ENCODE results near the gene PTDSS2. TPM values are rescaled to one million over a fixed set of nuclear protein-coding genes. Genes with fewer than 3 reads are reported as not detected.

Gene PTDSS2
- total and polyA plus RNA-seq, 2 of the 13 experiments (the other 11 are each of a cell fraction or from before 2014, with no cell fraction given), result 21.7 to 26.4 TPM

- no TSS peak for BruUV-seq (replicated peaks)
- DNase-seq (ENCODE audit: low spot score) (peak; percentile 85), ATAC-seq (peak; percentile 58), FAIRE-seq (peak; percentile 69)
- H3K27ac ChIP-seq (ENCODE audit: extremely low read length, insufficient read depth, low read length), result peak overlapping the region; percentile 73
- WGBS (ENCODE audit: low lambda C conversion rate), result 9% methylated on average over 22 of the region's 55 CpGs
- CTCF ChIA-PET (ENCODE audit: low intra/inter-chr PET ratio, low total read pairs), result interaction anchor here (0.9 to 4.4 kb wide), 3 partner anchors 8 to 70 kb away, joined by 3 to 20 read pairs (median 3); no protein-coding TSS in a partner anchor
- H4K20me1 ChIP-seq (ENCODE audit: insufficient read depth, low read length), result no peaks in the 10 kb centered on the region
- H3K79me2 ChIP-seq (ENCODE audit: insufficient read depth, low read length), result peaks cover 22% of the 10 kb centered on the region
- no peaks in the 10 kb centered on the region for H3K9me3 ChIP-seq (ENCODE audit: low read length)
- in situ Hi-C loops (cut with HindIII; ENCODE audit: extremely low pct_ligation_motif_present, low pct_unique_long_range_greater_than_20kb) (no loop called here), intact Hi-C loops (cut with micrococcal nuclease; ENCODE audit: unreplicated experiment) (loop anchor here (5.0 kb wide), 1 partner anchor 41 kb away; no protein-coding TSS in a partner anchor)
- peaks cover 69% of the 10 kb centered on the region for H3K4me1 ChIP-seq (ENCODE audit: insufficient read depth, low read length)
- no peak overlapping the region for H2AFZ ChIP-seq (ENCODE audit: low read length)
- peak overlapping the region; percentile 87 for H3K4me2 ChIP-seq (ENCODE audit: low read depth, low read length)
- peaks cover 4 to 11% of the 10 kb centered on the region in 2 experiments for H3K36me3 ChIP-seq (replicated peaks in 1 of 2; ENCODE audit: control insufficient read depth in 1 of 2, insufficient read depth in 2 of 2, low read length in 2 of 2)
- peak overlapping the region; percentile 70 for H3K9ac ChIP-seq (ENCODE audit: insufficient read depth, low read depth, low read length)
- POLR2A ChIA-PET, result interaction anchor here (0.6 to 3.9 kb wide), 15 partner anchors 8 to 257 kb away, joined by 3 to 31 read pairs (median 5); partner anchors contain the start of genes BET1L, PKP3, RIC8A and RNH1
- no peaks in the 10 kb centered on the region; a peak in 1 of 5 replicates for H3K27me3 ChIP-seq (ENCODE audit: control insufficient read depth in 1 of 2, insufficient read depth in 2 of 2, low read length in 2 of 2)
- H3K4me3 ChIP-seq (replicated peaks in 1 of 3; ENCODE audit: insufficient read depth in 1 of 3, low read depth in 2 of 3, low read length in 3 of 3), result peak overlapping the region; percentile 53 to 89 (median 56)
- TF ChIP-seq SOX13 (IDR thresholded peaks at IDR 0.05) (no peak), SOX13 (CRISPR knock-in tag; conservative IDR thresholded peaks at IDR 0.05 in 1 of 2, IDR thresholded peaks at IDR 0.05 in 1 of 2) (peak in 1 of 2 experiments; percentile 25; a peak in 1 of 4 replicates), DMAP1 (CRISPR knock-in tag; IDR thresholded peaks at IDR 0.05) (peak; percentile 84), IKZF4 (CRISPR knock-in tag; IDR thresholded peaks at IDR 0.05; ENCODE audit: borderline replicate concordance, low read depth, not compliant biosample characterization) (peak; percentile 36), NR1H2 (CRISPR knock-in tag; IDR thresholded peaks at IDR 0.05; ENCODE audit: borderline replicate concordance, low read depth) (0 out of 2 replicates have a peak, but pooled peaks have one; percentile 54), CBX1 (IDR thresholded peaks at IDR 0.05; ENCODE audit: low read depth) (no peak), ZNF678 (CRISPR knock-in tag; IDR thresholded peaks at IDR 0.05) (0 out of 2 replicates have a peak, but pooled peaks have one; percentile 30), HOXD1 (CRISPR knock-in tag; IDR thresholded peaks at IDR 0.05) (no peak), NR2C2 (CRISPR knock-in tag; IDR thresholded peaks at IDR 0.05; ENCODE audit: borderline replicate concordance) (peak; percentile 75; the same call in 1 of the 2 replicates), U2AF2 (IDR thresholded peaks at IDR 0.05; ENCODE audit: low read depth, low read length) (no peak), CTCF (CRISPR knock-in tag; IDR thresholded peaks at IDR 0.05) (peak; percentile 99), ZNF788 (CRISPR knock-in tag; IDR thresholded peaks at IDR 0.05; ENCODE audit: borderline replicate concordance) (no peak; the same call in 1 of the 2 replicates), KLF15 (CRISPR knock-in tag; IDR thresholded peaks at IDR 0.05; ENCODE audit: borderline replicate concordance) (no peak), HNF1A (IDR thresholded peaks at IDR 0.05; ENCODE audit: low read depth) (no peak), HNF1A (CRISPR knock-in tag; IDR thresholded peaks at IDR 0.05; ENCODE audit: borderline replicate concordance) (no peak; the same call in 1 of the 2 replicates), MAFG (CRISPR knock-in tag; IDR thresholded peaks at IDR 0.05) (no peak), ZNF598 (CRISPR knock-in tag; IDR thresholded peaks at IDR 0.05; ENCODE audit: borderline replicate concordance) (peak; percentile 77)
These were observed 2.0 kb upstream of the PTDSS2 start for GRCh38 chr11:447923-448731.
